Measurements from ENCODE around the gene DLG1. TPM values are rescaled to one million over a fixed set of nuclear protein-coding genes. Genes with fewer than 3 reads are reported as not detected.

Gene DLG1
- total RNA-seq, 4 donors from 2014 or later: 71.4 to 90.4 (median 80.9) TPM

DNA sequence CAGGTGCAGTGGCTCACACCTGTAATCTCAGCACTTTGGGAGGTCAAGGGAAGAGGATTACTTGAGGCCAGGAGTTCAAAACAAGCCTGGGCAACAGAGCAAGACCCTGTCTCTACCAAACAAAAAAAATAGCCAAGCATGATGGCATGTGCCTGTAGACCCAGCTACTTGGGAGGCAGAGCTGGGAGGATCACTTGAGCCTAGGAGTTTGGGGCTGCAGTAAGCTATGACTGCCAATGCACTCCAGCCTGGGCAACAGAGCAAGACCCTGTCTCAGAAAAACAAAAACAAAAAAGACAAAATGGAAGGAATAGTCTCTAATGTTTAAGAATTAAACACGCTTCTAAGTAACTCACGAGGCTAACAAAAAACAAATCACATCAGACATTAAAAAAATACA is 106.5 kb downstream of the DLG1 start:
- ATAC-seq: no peak
- 88% methylated on average over 2 of the region's 2 CpGs; no CpG with 5 or more reads in 1 of the 2 donors for WGBS, 2 donors (ENCODE audit: low coverage in 1 of 2)

DNA sequence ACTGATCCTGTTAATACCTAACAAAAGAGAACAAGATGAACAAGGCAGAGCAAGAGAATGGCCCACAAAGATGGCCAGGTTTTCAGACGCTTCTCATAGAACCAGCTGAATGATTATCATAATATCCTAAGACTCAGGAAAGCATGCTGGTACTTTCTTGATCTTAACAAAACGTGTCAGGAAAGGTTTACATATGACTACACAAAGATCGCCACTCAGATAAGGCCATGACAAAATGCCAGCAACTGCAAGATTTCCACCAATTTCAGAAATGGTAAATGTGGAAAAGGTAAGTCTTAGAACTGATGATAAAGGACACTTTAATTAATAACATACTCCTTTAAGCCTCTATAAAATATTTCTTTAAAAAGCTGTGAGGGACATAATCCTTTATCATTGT is 108.8 kb downstream of the DLG1 start:
- Histone ChIP-seq H3K36me3 (no peaks in the 10 kb centered on the region), H3K27ac (no peak overlapping the region), H3K4me3 (no peak overlapping the region), H3K9me3 (no peaks in the 10 kb centered on the region), H3K27me3 (no peaks in the 10 kb centered on the region), H3K4me1 (no peaks in the 10 kb centered on the region)
- ATAC-seq: no peak
- TF ChIP-seq EP300 (IDR thresholded peaks at IDR 0.05): no peak
- TF ChIP-seq, protein P1, sequence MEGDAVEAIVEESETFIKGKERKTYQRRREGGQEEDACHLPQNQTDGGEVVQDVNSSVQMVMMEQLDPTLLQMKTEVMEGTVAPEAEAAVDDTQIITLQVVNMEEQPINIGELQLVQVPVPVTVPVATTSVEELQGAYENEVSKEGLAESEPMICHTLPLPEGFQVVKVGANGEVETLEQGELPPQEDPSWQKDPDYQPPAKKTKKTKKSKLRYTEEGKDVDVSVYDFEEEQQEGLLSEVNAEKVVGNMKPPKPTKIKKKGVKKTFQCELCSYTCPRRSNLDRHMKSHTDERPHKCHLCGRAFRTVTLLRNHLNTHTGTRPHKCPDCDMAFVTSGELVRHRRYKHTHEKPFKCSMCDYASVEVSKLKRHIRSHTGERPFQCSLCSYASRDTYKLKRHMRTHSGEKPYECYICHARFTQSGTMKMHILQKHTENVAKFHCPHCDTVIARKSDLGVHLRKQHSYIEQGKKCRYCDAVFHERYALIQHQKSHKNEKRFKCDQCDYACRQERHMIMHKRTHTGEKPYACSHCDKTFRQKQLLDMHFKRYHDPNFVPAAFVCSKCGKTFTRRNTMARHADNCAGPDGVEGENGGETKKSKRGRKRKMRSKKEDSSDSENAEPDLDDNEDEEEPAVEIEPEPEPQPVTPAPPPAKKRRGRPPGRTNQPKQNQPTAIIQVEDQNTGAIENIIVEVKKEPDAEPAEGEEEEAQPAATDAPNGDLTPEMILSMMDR (IDR thresholded peaks at IDR 0.05): no peak
- TF ChIP-seq POLR2AphosphoS5 (IDR thresholded peaks at IDR 0.05): no peak
- TF ChIP-seq POLR2A (IDR thresholded peaks at IDR 0.05): no peak
- 55 to 68% methylated on average over 3 of the region's 3 CpGs for WGBS, 2 donors (ENCODE audit: low coverage in 1 of 2)

More for the DNA sequence above, 106.5 kb downstream of the DLG1 start:
- Histone ChIP-seq H3K4me1 (no peaks in the 10 kb centered on the region), H3K27me3 (no peaks in the 10 kb centered on the region), H3K36me3 (no peaks in the 10 kb centered on the region), H3K4me3 (no peak overlapping the region), H3K9me3 (no peaks in the 10 kb centered on the region), H3K27ac (no peak overlapping the region)
- no peak for TF ChIP-seq EP300 (IDR thresholded peaks at IDR 0.05)
- TF ChIP-seq, protein P1 (IDR thresholded peaks at IDR 0.05): no peak
- no peak for TF ChIP-seq POLR2A (IDR thresholded peaks at IDR 0.05)
- no peak for TF ChIP-seq POLR2AphosphoS5 (IDR thresholded peaks at IDR 0.05)

DNA sequence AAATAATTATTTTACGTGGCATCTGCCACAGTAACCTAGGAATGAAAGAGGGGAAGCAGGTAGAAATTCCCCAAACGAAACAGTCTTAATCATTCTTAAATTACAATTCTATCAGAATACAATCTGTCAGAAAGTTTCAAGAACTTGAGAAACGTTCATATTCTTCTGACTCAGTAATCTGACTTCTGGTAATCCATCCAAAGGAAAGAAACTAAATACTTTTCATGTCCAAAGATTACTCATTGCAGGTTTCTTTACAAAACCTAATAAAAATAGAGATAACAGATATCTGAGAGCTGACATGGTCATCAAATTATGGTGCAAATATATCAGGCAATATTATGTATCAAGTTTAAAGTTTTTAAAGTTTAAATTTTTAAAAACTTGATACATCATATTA is 109.4 kb downstream of the DLG1 start:
- Histone ChIP-seq H3K9me3 (no peaks in the 10 kb centered on the region), H3K4me1 (peaks cover 0 to under 1% (median 0%) of the 10 kb centered on the region in 3 donors), H3K27me3 (no peaks in the 10 kb centered on the region), H3K27ac (no peak overlapping the region), H3K4me3 (no peak overlapping the region), H3K36me3 (no peaks in the 10 kb centered on the region)
- 57 to 64% methylated on average over 3 of the region's 3 CpGs for WGBS, 2 donors (ENCODE audit: low coverage in 1 of 2)
- TF ChIP-seq EP300 (IDR thresholded peaks at IDR 0.05) (no peak), POLR2AphosphoS5 (IDR thresholded peaks at IDR 0.05) (no peak), POLR2A (IDR thresholded peaks at IDR 0.05) (no peak)
- TF ChIP-seq, protein P1 (IDR thresholded peaks at IDR 0.05): no peak
- no peak for ATAC-seq

DNA sequence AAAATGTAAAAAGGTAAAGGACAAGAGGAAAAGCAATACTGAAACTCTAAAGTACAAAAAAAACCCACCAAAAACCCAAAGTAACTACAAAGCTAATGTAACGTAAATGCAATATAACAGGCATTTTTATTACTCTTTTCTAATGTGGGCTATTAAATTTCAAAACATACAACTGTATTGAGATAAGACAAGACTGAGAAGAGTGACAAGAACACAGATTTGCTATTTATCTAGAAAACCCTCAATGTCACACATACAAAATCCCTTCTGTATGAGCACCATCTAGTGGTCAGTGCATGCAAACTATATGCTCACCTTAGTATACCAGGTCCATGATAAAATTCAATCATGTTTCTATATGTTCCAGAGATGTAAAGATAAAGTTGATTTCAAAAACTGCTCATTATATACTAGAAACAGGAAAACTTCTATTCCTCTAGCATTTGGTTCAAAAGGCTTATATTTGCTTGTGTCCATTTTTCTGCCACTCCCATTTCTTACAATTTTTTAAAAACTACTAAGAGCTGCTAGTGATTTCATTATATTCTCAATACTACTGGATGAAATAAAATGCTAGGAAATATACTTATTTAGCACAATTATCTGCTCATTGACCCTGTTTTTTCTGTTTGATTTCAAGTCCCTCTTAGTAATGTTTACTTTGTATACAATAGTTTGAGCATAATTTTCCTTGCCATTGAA is 111.4 kb downstream of the DLG1 start:
- Histone ChIP-seq H3K4me1 (peaks cover 0 to 11% (median 0%) of the 10 kb centered on the region in 3 donors), H3K4me3 (no peak overlapping the region), H3K27me3 (no peaks in the 10 kb centered on the region), H3K36me3 (no peaks in the 10 kb centered on the region), H3K9me3 (no peaks in the 10 kb centered on the region), H3K27ac (no peak overlapping the region)
- TF ChIP-seq POLR2A (IDR thresholded peaks at IDR 0.05) (no peak), POLR2AphosphoS5 (IDR thresholded peaks at IDR 0.05) (no peak), EP300 (IDR thresholded peaks at IDR 0.05) (no peak)
- TF ChIP-seq, protein P1 (IDR thresholded peaks at IDR 0.05): peak; percentile 69 to 74 (median 72)
- ATAC-seq: no peak
- 58 to 80% methylated on average over 1 of the region's 1 CpG for WGBS, 2 donors (ENCODE audit: low coverage in 1 of 2)

DNA sequence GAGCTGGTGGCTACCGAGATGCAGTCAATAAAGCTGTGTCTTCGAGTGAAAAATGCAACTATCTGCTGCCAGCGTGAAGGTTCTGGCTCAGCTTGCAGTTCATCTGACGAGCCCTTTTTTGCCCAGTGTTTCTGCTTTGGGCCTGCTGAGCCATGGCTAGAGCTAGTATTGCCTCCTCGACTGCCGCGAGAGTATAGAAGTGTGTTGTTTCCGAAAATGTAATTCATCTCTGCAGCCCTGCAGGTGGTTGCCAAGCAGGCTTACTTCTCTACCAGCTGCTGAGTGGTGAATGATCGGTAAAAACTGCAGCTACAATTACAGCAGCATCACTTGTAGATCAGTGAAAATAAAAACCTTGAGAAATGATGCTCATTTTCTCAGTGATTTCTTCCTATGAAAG is 114.8 kb downstream of the DLG1 start:
- TF ChIP-seq POLR2AphosphoS5 (IDR thresholded peaks at IDR 0.05) (no peak), EP300 (IDR thresholded peaks at IDR 0.05) (no peak), POLR2A (IDR thresholded peaks at IDR 0.05) (no peak)
- TF ChIP-seq, protein P1 (IDR thresholded peaks at IDR 0.05): no peak
- no peak for ATAC-seq
- Histone ChIP-seq H3K4me3 (no peak overlapping the region), H3K36me3 (no peaks in the 10 kb centered on the region), H3K9me3 (no peaks in the 10 kb centered on the region), H3K27me3 (no peaks in the 10 kb centered on the region), H3K27ac (no peak overlapping the region), H3K4me1 (peaks cover 0 to 11% (median 0%) of the 10 kb centered on the region in 3 donors)
- WGBS, 2 donors (ENCODE audit: low coverage in 1 of 2): 66 to 80% methylated on average over 5 to 9 of the region's 9 CpGs
